ENCODE data around the gene ZSCAN25.
"Not testable (repeated sequence)": the region's sequence is repeated elsewhere in the genome, so short reads cannot be mapped to it uniquely, and the experiment has no call there.

The ZSCAN25 gene

GRCh38 chr7:99627513-99627912 is 10.8 kb downstream of the ZSCAN25 start:
- in situ Hi-C loops (cut with HindIII; ENCODE audit: low sequenced_read_pairs): no loop called here
- H3K4me3 ChIP-seq (ENCODE audit: low read depth, low read length): no peak overlapping the region
- DNase-seq (ENCODE audit: low read depth): no peak
- no peak for TF ChIP-seq CTCF (IDR thresholded peaks at IDR 0.05; ENCODE audit: low read depth, low read length, missing control alignments)

- TF ChIP-seq CTCF (IDR thresholded peaks at IDR 0.05; ENCODE audit: low read depth, low read length, missing control alignments): no peak
- in situ Hi-C loops (cut with HindIII; ENCODE audit: low sequenced_read_pairs): no loop called here
- H3K4me3 ChIP-seq (ENCODE audit: low read depth, low read length): no peak overlapping the region
- no peak for DNase-seq (ENCODE audit: low read depth)
Measured at GRCh38 chr7:99628471-99629465, 12.0 kb downstream of the ZSCAN25 start.

- no peak overlapping the region for H3K4me3 ChIP-seq (ENCODE audit: low read depth, low read length)
- no peak for DNase-seq (ENCODE audit: low read depth)
- in situ Hi-C loops (cut with HindIII; ENCODE audit: low sequenced_read_pairs): no loop called here
- TF ChIP-seq CTCF (IDR thresholded peaks at IDR 0.05; ENCODE audit: low read depth, low read length, missing control alignments): no peak
Measured at GRCh38 chr7:99629643-99630042, 12.9 kb downstream of the ZSCAN25 start.

GRCh38 chr7:99631295-99632109 is 14.8 kb downstream of the ZSCAN25 start:
- peak; percentile 27 for DNase-seq (ENCODE audit: low read depth)
- H3K4me3 ChIP-seq (ENCODE audit: low read depth, low read length): no peak overlapping the region
- peak; percentile 43 for TF ChIP-seq CTCF (IDR thresholded peaks at IDR 0.05; ENCODE audit: low read depth, low read length, missing control alignments)
- in situ Hi-C loops (cut with HindIII; ENCODE audit: low sequenced_read_pairs): no loop called here

- DNase-seq (ENCODE audit: low read depth); H3K4me3 ChIP-seq (ENCODE audit: low read depth, low read length); in situ Hi-C loops (cut with HindIII; ENCODE audit: low sequenced_read_pairs): not testable (repeated sequence)
Measured at GRCh38 chr7:99637414-99637813, 20.7 kb downstream of the ZSCAN25 start.

- DNase-seq (ENCODE audit: low read depth): no peak
- no peak overlapping the region for H3K4me3 ChIP-seq (ENCODE audit: low read depth, low read length)
- TF ChIP-seq CTCF (IDR thresholded peaks at IDR 0.05; ENCODE audit: low read depth, low read length, missing control alignments): no peak
- in situ Hi-C loops (cut with HindIII; ENCODE audit: low sequenced_read_pairs): no loop called here
Measured at GRCh38 chr7:99638731-99639130, 22.0 kb downstream of the ZSCAN25 start.

Data from astrocyte of the cerebellum (primary cell).